Activated T-cell treated with anti-CD3 and anti-CD28 coated beads for 24 hours (primary cell): ENCODE data around the gene NDUFA5.

Experiments used
- DNase-seq: peaks from one replicate; pipeline ENCODE4 v3.0.0-alpha.2; 2020; ENCODE audit warnings: low read depth

NDUFA5 gene

GRCh38 chr7:123557398-123558288 lies at the start of gene NDUFA5:
NDUFA5 (minus strand) TSS chr7:123557818; CDS start chr7:123557795, 23 bp downstream.
- DNase-seq: peak; percentile 97

GRCh38 chr7:123604739-123605138 lies 47.1 kb upstream of the NDUFA5 start:
- DNase-seq: no peak

- no peak for DNase-seq
Observed at GRCh38 chr7:123602648-123603047, 45.0 kb upstream of the NDUFA5 start.

- no peak for DNase-seq
Observed at GRCh38 chr7:123601530-123601929, 43.9 kb upstream of the NDUFA5 start, which contains the start of gene ASB15. ASB15 (plus strand) TSS chr7:123601821; CDS start chr7:123614503, 12,682 bp downstream.

- DNase-seq: no peak
Observed at GRCh38 chr7:123600876-123601275, 43.3 kb upstream of the NDUFA5 start.

GRCh38 chr7:123599766-123600165 lies 42.1 kb upstream of the NDUFA5 start:
- DNase-seq: no peak

GRCh38 chr7:123598657-123599056 lies 41.0 kb upstream of the NDUFA5 start:
- DNase-seq: no peak

- no peak for DNase-seq
Observed at GRCh38 chr7:123594813-123595241, 37.2 kb upstream of the NDUFA5 start.

GRCh38 chr7:123588376-123588775 lies 30.8 kb upstream of the NDUFA5 start:
- no peak for DNase-seq

GRCh38 chr7:123583821-123584220 lies 26.2 kb upstream of the NDUFA5 start:
- DNase-seq: no peak

GRCh38 chr7:123581162-123581459 lies 23.5 kb upstream of the NDUFA5 start:
- DNase-seq: no peak

GRCh38 chr7:123580406-123581161 lies 23.0 kb upstream of the NDUFA5 start:
- no peak for DNase-seq

- DNase-seq: no peak
Observed at GRCh38 chr7:123579416-123579815, 21.8 kb upstream of the NDUFA5 start.

- no peak for DNase-seq
Observed at GRCh38 chr7:123573896-123574467, 16.4 kb upstream of the NDUFA5 start.

GRCh38 chr7:123573341-123573740 lies 15.7 kb upstream of the NDUFA5 start:
- DNase-seq: no peak

GRCh38 chr7:123571684-123572083 lies 14.1 kb upstream of the NDUFA5 start:
- DNase-seq: no peak

GRCh38 chr7:123571187-123571586 lies 13.6 kb upstream of the NDUFA5 start:
- no peak for DNase-seq

GRCh38 chr7:123570390-123571182 lies 13.0 kb upstream of the NDUFA5 start:
- DNase-seq: no peak

- DNase-seq: no peak
Observed at GRCh38 chr7:123569352-123570010, 11.9 kb upstream of the NDUFA5 start.

- no peak for DNase-seq
Observed at GRCh38 chr7:123562121-123562520, 4.5 kb upstream of the NDUFA5 start.

GRCh38 chr7:123558289-123558874 lies 764 bp upstream of the NDUFA5 start:
- DNase-seq: no peak
